ENCODE data around the gene CAP2. TPM values are rescaled to one million over a fixed set of nuclear protein-coding genes. Genes with fewer than 3 reads are reported as not detected.
A peak's percentile ranks its signal among the peaks of the same experiment; 100 is the strongest.
"Not testable (repeated sequence)": the region's sequence is repeated elsewhere in the genome, so short reads cannot be mapped to it uniquely, and the experiment has no call there.

CAP2 gene
- total RNA-seq, 4 donors from 2014 or later, result 208 to 439 (median 295) TPM

DNA sequence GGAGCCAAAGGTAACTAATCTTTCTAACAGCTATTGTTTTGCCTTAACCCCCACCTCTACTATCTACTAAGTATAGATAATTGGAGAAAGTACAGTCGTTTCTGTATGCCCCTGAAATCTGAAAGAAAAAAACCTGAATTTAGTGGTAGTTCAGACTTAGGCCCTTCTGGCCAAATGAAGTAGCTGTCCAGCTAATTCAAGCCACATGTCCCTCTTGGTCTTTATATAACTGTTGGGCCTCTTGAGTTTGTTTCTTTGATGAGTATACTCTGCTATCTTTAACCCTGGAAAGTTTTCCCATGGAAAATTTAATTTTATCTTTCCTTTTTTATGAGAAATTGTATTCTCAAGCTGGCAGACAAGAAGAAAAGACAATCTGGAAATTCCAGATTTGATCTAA lies 133.7 kb downstream of the CAP2 start:
- TF ChIP-seq CTCF (IDR thresholded peaks at IDR 0.05 in 4 of 5, conservative IDR thresholded peaks at IDR 0.05 in 1 of 5) (no peak), POLR2A (IDR thresholded peaks at IDR 0.05) (no peak)
- Histone ChIP-seq H3K36me3 (peaks cover 0 to 39% of the 10 kb centered on the region in 2 donors), H3K9me3 (no peaks in the 10 kb centered on the region), H3K27me3 (no peaks in the 10 kb centered on the region), H3K27ac (peak overlapping the region in 2 of 4 donors; percentile 22 to 25), H3K4me3 (no peak overlapping the region), H3K4me1 (no peaks in the 10 kb centered on the region)
- in situ Hi-C loops (cut with MboI; ENCODE audit: low sequenced_read_pairs in 4 of 4), result no loop called here
- no peak for DNase-seq
- intact Hi-C loops (cut with DNase I; ENCODE audit: low total_unique reads), result no loop called here
- ATAC-seq, result no peak

GRCh38 chr6:17530321-17530835 lies 137.0 kb downstream of the CAP2 start:
- no peak for DNase-seq

GRCh38 chr6:17536586-17536985 lies 143.2 kb downstream of the CAP2 start:
- Histone ChIP-seq H3K27ac (peak overlapping the region in 1 of 4 donors; percentile 11), H3K4me1 (no peaks in the 10 kb centered on the region), H3K4me3 (no peak overlapping the region), H3K9me3 (no peaks in the 10 kb centered on the region), H3K27me3 (no peaks in the 10 kb centered on the region), H3K36me3 (peaks cover 0 to 61% of the 10 kb centered on the region in 2 donors)
- DNase-seq, result no peak
- intact Hi-C loops (cut with DNase I; ENCODE audit: low total_unique reads), result no loop called here
- no peak for ATAC-seq
- no peak for TF ChIP-seq POLR2A (IDR thresholded peaks at IDR 0.05)
- TF ChIP-seq CTCF (IDR thresholded peaks at IDR 0.05 in 4 of 5, conservative IDR thresholded peaks at IDR 0.05 in 1 of 5), result no peak
- in situ Hi-C loops (cut with MboI; ENCODE audit: low sequenced_read_pairs in 4 of 4), result no loop called here

More at GRCh38 chr6:17530321-17530835, 137.0 kb downstream of the CAP2 start:
- no peaks in the 10 kb centered on the region for H3K4me1 ChIP-seq
- no peak for ATAC-seq
- in situ Hi-C loops (cut with MboI; ENCODE audit: low sequenced_read_pairs in 4 of 4) (no loop called here), intact Hi-C loops (cut with DNase I; ENCODE audit: low total_unique reads) (no loop called here)
- H3K27me3 ChIP-seq, result no peaks in the 10 kb centered on the region
- no peak for TF ChIP-seq POLR2A (IDR thresholded peaks at IDR 0.05)
- TF ChIP-seq CTCF (IDR thresholded peaks at IDR 0.05 in 4 of 5, conservative IDR thresholded peaks at IDR 0.05 in 1 of 5), result no peak
- H3K27ac ChIP-seq, result peak overlapping the region in 2 of 4 donors; percentile 5 to 34
- no peak overlapping the region for H3K4me3 ChIP-seq
- peaks cover 0 to 42% of the 10 kb centered on the region in 2 donors for H3K36me3 ChIP-seq
- no peaks in the 10 kb centered on the region for H3K9me3 ChIP-seq

DNA sequence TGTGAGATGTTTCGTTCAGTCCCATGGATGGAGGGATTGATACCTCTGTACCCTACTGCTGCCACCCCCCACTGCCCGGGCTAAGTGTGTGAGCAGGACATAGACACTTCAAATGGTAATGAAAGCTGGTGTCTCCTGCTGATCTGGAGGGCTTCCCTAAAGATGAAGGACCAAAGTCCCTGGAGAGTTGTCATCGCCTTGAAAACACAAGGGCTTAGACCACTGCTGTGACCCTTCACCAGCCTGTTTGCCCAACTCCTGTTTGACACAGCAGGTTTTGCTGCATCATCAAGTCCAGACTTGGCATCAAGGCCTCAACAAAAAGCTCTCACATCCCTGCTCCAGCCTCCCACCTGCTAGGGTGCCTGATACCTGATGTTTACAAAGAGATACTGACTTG lies 148.8 kb downstream of the CAP2 start:
- H3K36me3 ChIP-seq, result peaks cover 0 to 83% of the 10 kb centered on the region in 2 donors
- intact Hi-C loops (cut with DNase I; ENCODE audit: low total_unique reads) (no loop called here), in situ Hi-C loops (cut with MboI; ENCODE audit: low sequenced_read_pairs in 4 of 4) (no loop called here)
- H3K4me3 ChIP-seq, result no peak overlapping the region
- H3K27me3 ChIP-seq, result no peaks in the 10 kb centered on the region
- TF ChIP-seq CTCF (IDR thresholded peaks at IDR 0.05 in 4 of 5, conservative IDR thresholded peaks at IDR 0.05 in 1 of 5) (no peak), POLR2A (IDR thresholded peaks at IDR 0.05) (no peak)
- ATAC-seq (no peak), DNase-seq (no peak)
- no peaks in the 10 kb centered on the region for H3K4me1 ChIP-seq
- peak overlapping the region in 2 of 4 donors; percentile 16 to 38 for H3K27ac ChIP-seq
- H3K9me3 ChIP-seq, result no peaks in the 10 kb centered on the region

DNA sequence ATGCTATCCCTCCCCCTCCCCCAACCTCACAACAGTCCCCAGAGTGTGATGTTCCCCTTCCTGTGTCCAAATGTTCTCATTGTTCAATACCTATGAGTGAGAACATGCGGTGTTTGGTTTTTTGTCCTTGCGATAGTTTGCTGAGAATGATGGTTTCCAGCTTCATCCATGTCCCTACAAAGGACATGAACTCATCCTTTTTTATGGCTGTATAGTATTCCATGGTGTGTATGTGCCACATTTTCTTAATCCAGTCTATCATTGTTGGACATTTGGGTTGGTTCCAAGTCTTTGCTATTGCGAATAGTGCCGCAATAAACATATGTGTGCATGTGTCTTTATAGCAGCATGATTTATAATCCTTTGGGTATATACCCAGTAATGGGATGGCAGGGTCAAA lies 152.3 kb downstream of the CAP2 start:
- H3K4me1 ChIP-seq; ATAC-seq; H3K4me3 ChIP-seq; H3K27me3 ChIP-seq; intact Hi-C loops (cut with DNase I; ENCODE audit: low total_unique reads); H3K27ac ChIP-seq; in situ Hi-C loops (cut with MboI; ENCODE audit: low sequenced_read_pairs in 4 of 4); DNase-seq; H3K9me3 ChIP-seq: not testable (repeated sequence)
- peaks cover 2 to 61% of the 10 kb centered on the region in 2 donors for H3K36me3 ChIP-seq

Data from gastrocnemius medialis (tissue), 4 donors.